ENCODE measurements around the gene ELMO1.
A peak's percentile ranks its signal among the peaks of the same experiment; 100 is the strongest.

Gene ELMO1

DNA sequence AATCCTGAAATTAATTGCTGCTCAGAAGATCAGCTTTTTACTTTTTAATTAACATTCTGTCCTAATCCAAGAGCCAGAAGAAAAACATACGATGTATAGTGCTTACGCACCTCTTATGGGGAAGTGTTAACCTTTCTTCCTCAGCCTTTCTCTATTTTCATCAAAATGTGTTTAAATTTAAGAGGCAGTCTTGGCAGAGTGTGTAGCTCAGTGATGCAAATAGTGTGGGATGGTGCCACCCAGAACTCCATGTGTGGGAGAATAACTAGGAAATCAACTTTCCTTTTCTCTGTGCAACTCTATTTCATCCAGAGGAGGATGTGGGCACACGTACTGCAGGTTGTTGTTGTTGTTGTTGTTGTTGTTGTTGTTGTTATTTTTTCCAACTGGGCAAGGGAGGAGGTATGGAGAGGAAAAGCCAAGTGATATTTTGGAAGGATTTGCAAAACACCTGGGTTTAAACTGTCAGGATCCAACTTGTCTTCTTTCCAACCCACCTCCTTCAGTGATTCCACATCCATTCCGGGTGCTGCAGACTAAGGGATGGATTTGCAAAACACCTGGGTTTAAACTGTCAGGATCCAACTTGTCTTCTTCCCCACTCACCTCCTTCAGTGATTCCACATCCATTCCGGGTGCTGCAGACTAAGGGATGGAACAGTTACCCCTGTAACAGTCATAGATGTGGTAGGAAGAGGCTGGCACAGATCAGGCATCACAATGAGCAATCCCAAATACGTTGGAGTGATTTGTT lies 19.8 kb downstream of the ELMO1 start:
- no peak for DNase-seq (ENCODE audit: low read depth)
- TF ChIP-seq, protein P1, sequence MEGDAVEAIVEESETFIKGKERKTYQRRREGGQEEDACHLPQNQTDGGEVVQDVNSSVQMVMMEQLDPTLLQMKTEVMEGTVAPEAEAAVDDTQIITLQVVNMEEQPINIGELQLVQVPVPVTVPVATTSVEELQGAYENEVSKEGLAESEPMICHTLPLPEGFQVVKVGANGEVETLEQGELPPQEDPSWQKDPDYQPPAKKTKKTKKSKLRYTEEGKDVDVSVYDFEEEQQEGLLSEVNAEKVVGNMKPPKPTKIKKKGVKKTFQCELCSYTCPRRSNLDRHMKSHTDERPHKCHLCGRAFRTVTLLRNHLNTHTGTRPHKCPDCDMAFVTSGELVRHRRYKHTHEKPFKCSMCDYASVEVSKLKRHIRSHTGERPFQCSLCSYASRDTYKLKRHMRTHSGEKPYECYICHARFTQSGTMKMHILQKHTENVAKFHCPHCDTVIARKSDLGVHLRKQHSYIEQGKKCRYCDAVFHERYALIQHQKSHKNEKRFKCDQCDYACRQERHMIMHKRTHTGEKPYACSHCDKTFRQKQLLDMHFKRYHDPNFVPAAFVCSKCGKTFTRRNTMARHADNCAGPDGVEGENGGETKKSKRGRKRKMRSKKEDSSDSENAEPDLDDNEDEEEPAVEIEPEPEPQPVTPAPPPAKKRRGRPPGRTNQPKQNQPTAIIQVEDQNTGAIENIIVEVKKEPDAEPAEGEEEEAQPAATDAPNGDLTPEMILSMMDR (conservative IDR thresholded peaks at IDR 0.05; ENCODE audit: low read length) = no peak
- H3K4me3 ChIP-seq (ENCODE audit: low read length) = no peak overlapping the region

DNA sequence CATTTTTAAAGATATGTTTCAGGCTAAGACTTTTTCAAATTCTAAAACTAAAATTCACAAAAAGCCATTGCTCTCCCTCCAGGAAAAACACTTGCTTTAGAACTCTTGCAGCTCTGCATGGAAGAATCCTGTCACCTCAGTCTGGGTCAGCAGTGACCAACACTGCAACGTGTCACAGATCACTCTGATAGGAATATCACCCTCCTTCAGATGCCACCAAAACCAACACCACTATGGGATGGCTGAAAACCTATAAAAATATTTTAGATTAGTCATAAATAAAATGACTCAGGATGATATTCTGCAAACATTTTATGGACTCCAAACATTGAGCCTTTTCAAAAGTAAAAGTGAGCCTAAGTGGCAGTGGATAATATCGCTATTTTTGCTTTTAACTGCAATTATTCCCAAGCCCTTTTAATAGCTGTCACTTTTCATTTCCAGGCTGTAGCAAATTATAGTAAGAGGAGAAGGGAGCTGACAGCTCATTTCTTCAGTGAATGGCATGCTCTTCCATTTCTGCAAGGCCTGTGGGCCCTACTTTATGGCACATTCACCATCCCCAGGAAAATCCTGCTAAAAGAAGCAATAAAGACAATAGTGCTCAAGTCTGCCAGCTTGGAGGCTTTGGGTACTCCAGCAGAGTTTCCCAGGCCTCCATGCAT lies 21.3 kb downstream of the ELMO1 start:
- TF ChIP-seq, protein P1 (conservative IDR thresholded peaks at IDR 0.05; ENCODE audit: low read length) = no peak
- DNase-seq (ENCODE audit: low read depth) = no peak
- no peak overlapping the region for H3K4me3 ChIP-seq (ENCODE audit: low read length)

DNA sequence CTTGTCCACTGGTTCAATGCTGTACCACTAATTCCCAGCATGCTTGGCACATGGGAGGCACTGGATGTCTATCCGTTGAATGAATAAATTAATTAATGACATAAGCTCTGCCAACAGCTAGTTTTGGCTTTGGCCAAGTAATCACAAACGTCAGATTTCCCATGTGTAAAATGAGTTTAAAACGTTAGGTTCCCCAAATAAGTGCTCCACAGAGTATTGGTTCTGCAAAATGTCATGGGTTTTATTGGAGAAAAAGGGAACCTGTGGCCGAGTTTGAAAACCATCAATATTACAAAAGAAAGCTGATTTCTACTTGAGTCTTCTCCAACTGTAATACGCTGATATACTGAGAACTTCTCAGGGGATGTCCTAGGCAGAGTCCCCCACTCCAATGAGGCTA lies 23.2 kb downstream of the ELMO1 start:
- H3K4me3 ChIP-seq (ENCODE audit: low read length) = no peak overlapping the region
- DNase-seq (ENCODE audit: low read depth) = no peak
- TF ChIP-seq, protein P1 (conservative IDR thresholded peaks at IDR 0.05; ENCODE audit: low read length) = no peak

DNA sequence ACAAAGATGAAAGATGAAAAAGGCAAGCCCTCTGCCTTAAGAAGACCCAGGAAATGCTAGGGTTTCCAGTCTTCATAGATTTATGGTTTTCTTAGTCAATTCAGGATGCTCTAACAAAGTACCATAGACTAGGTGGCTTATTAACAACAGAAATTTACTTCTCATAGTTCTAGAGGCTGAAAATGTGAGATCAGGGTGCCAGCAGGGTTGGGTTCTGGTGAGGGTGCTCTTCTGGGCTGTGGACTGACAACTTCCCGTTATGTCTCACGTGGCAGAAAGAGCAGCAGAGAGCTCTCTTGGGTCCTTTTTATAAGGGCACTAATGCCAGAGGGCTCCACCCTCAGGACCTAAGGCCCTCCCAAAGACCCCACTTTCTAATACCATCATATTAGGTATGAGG lies 23.7 kb downstream of the ELMO1 start:
- no peak overlapping the region for H3K4me3 ChIP-seq (ENCODE audit: low read length)
- TF ChIP-seq, protein P1 (conservative IDR thresholded peaks at IDR 0.05; ENCODE audit: low read length) = no peak
- DNase-seq (ENCODE audit: low read depth) = no peak

DNA sequence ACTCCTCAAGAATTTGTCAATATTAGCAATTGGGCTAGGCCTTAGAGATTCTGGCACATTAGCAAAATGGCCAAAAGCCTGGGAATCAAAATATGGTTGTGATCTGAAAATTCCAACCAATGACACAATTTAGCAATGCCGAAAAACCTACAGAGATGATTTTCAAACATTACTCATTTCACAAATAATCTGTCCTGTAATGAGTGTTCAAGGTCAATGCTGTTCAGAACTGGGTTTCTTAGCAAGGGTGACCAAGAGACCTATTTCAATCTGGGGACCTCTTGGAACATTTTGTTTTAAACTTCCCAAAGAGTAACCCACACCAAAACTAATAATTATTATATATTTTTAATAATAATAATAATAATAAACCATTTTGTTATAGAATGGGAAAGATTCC lies 24.1 kb downstream of the ELMO1 start:
- H3K4me3 ChIP-seq (ENCODE audit: low read length) = no peak overlapping the region
- TF ChIP-seq, protein P1 (conservative IDR thresholded peaks at IDR 0.05; ENCODE audit: low read length) = no peak
- DNase-seq (ENCODE audit: low read depth) = no peak

DNA sequence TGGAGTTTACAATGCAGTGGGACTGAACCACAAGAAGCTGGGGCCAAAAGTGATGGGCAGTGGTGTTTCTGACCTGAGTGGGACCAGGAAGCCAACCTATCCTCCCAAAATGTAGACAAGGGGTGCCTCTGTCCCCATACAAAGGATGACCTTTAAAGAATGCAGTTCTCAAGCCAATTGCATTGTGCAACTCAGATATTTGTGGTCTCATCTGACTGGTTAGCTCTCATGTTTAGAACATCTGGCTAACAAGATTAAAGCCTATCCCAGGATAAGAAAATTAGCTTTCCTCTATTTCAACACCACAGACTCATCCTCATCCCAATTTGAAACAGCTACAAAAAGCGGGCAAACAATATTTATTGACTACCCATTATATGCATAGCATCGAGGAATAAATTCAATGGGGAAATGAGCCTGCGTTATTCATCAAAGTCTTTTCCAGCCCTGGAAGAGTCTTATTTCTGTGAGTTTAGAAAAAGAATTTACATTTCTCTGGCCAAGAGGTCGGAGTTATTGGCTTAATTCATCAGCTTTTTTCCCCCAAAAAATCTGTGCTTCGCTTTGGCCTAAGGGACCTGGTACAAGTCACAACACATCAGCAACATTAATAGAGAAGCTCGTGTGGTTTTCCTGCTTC lies 26.7 kb downstream of the ELMO1 start:
- peak; percentile 4 for DNase-seq (ENCODE audit: low read depth)
- TF ChIP-seq, protein P1 (conservative IDR thresholded peaks at IDR 0.05; ENCODE audit: low read length) = no peak
- H3K4me3 ChIP-seq (ENCODE audit: low read length) = no peak overlapping the region

All from AG10803 (cell line).